Mesendoderm (in vitro differentiated cells): ENCODE measurements around the gene TTC34.
"Not testable (repeated sequence)": the region's sequence is repeated elsewhere in the genome, so short reads cannot be mapped to it uniquely, and the experiment has no call there.

Experiments
- DNase-seq: peaks from one replicate; pipeline ENCODE4 v3.0.0; 2013
- H2AK5ac ChIP-seq: 2 replicates; pipeline ENCODE4 v1.6.1; 2013; ENCODE audit warnings: low read length, inconsistent platforms
- H2BK120ac ChIP-seq: 2 replicates; pipeline ENCODE4 v1.6.1; 2013; ENCODE audit warnings: low read depth, mild to moderate bottlenecking, low read length, moderate library complexity, mixed read lengths
- H2BK15ac ChIP-seq: replicated peaks from 2 replicates; pipeline ENCODE4 v1.6.1; 2013; ENCODE audit warnings: low read depth, mild to moderate bottlenecking, moderate library complexity
- H2BK5ac ChIP-seq: 2 replicates; pipeline ENCODE4 v1.6.1; 2013; ENCODE audit warnings: low read length, inconsistent platforms
- H3K18ac ChIP-seq: 2 replicates; pipeline ENCODE4 v1.6.1; 2013; ENCODE audit warnings: mild to moderate bottlenecking, low read length, mixed read lengths
- H3K23ac ChIP-seq: one replicate; pipeline ENCODE4 v1.6.1; 2013; ENCODE audit warnings: low read length
- H3K27ac ChIP-seq: 2 replicates; pipeline ENCODE4 v1.5.1; 2013; ENCODE audit warnings: low read depth, mild to moderate bottlenecking, inconsistent platforms, low read length, moderate library complexity
- H3K27me3 ChIP-seq: 2 replicates; pipeline ENCODE4 v1.6.1; 2013; ENCODE audit warnings: low read length, control low read depth, mild to moderate bottlenecking, inconsistent platforms; ENCODE audit not compliant: insufficient read depth, poor library complexity
- H3K36me3 ChIP-seq: 2 replicates; pipeline ENCODE4 v1.6.1; 2013; ENCODE audit warnings: low read length, inconsistent platforms; ENCODE audit not compliant: control insufficient read depth, insufficient read depth
- H3K4ac ChIP-seq: one replicate; pipeline ENCODE4 v1.6.1; 2013; ENCODE audit warnings: low read depth, mild to moderate bottlenecking, low read length, moderate library complexity
- H3K4me1 ChIP-seq: 2 replicates; pipeline ENCODE4 v1.6.1; 2013; ENCODE audit warnings: low read depth, low read length, inconsistent platforms; ENCODE audit not compliant: control insufficient read depth
- H3K4me2 ChIP-seq: 2 replicates; pipeline ENCODE4 v1.6.1; 2013; ENCODE audit warnings: low read length
- H3K4me3 ChIP-seq: 2 replicates; pipeline ENCODE4 v1.5.1; 2013; ENCODE audit warnings: mild to moderate bottlenecking, low read length
- H3K56ac ChIP-seq: one replicate; pipeline ENCODE4 v1.6.1; 2013; ENCODE audit warnings: low read length
- H3K79me1 ChIP-seq: 2 replicates; pipeline ENCODE4 v1.6.1; 2013; ENCODE audit warnings: low read length, inconsistent platforms
- H3K79me2 ChIP-seq: 2 replicates; pipeline ENCODE4 v1.6.1; 2013; ENCODE audit warnings: mild to moderate bottlenecking, low read length; ENCODE audit not compliant: control insufficient read depth, insufficient read depth
- H3K9ac ChIP-seq: 2 replicates; pipeline ENCODE4 v1.6.1; 2013; ENCODE audit warnings: low read length, inconsistent platforms
- H4K5ac ChIP-seq: one replicate; pipeline ENCODE4 v1.6.1; 2013; ENCODE audit warnings: low read length
- H4K8ac ChIP-seq: one replicate; pipeline ENCODE4 v1.6.1; 2013; ENCODE audit warnings: low read depth, mild to moderate bottlenecking, control low read depth, low read length, moderate library complexity
- WGBS: extraction: QIAGEN DNeasy Blood & Tissue Kit; methylation state at CpG from one replicate; pipeline ENCODE4 v1.1.7; 2013; ENCODE audit warnings: low lambda C conversion rate, missing lambda C conversion rate; ENCODE audit not compliant: insufficient coverage; ENCODE audit errors: extremely low coverage; 5-methylcytosine and 5-hydroxymethylcytosine counted together

TTC34 gene

DNA sequence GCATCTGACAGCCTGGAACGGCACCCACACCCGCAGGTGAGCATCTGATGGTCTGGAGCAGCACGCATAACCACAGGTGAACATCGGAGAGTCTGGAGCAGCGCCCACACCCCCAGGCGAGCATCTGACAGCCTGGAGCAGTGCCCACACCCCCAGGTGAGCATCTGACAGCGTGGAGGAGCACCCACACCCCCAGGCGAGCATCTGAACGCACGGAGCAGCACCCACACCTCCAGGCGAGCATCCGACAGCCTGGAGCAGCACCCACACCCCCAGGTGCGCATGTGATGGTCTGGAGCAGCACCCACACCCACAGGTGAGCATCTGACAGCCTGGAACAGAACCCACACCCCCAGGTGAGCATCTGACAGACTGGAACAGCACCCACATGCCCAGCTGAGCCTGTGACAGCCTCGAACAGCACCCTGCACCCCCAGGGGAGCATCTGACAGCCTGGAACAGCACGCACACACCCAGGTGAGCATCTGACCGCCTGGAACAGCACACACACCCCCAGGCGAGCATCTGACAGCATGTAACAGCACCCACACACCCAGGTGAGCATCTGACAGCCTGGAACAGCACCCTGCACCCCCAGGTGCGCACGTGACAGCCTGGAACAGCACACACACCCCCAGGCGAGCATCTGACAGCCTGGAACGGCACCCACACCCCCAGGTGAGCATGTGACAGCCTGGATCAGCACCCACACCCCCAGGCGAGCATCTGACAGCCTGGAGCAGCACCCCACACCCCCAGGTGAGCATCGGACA lies 115.2 kb downstream of the TTC34 start:
- not testable (repeated sequence) for H3K56ac ChIP-seq, H4K5ac ChIP-seq, H2BK15ac ChIP-seq, H3K79me2 ChIP-seq, H3K18ac ChIP-seq, H3K4me3 ChIP-seq, H2BK5ac ChIP-seq, H2BK120ac ChIP-seq, H3K4me1 ChIP-seq, H3K27ac ChIP-seq, H3K4me2 ChIP-seq, H3K9ac ChIP-seq, DNase-seq, H4K8ac ChIP-seq, H3K79me1 ChIP-seq, H3K4ac ChIP-seq, H3K27me3 ChIP-seq, H2AK5ac ChIP-seq, H3K36me3 ChIP-seq, H3K23ac ChIP-seq
- WGBS, result no CpG with 5 or more reads among the region's 23 CpGs

DNA sequence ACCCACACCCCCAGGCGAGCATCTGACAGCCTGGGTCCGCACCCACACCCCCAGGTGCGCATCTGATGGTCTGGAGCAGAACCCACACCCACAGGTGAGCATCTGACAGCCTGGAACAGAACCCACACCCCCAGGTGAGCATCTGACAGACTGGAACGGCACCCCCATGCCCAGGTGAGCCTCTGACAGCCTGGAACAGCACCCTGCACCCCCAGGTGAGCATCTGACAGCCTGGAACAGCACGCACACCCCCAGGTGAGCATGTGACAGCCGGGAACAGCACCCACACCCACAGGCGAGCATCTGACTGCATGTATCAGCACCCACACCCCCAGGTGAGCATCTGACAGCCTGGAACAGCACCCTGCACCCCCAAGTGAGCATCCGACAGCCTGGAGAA lies 115.8 kb downstream of the TTC34 start:
- WGBS, result no CpG with 5 or more reads among the region's 8 CpGs
- H3K23ac ChIP-seq, H3K9ac ChIP-seq, DNase-seq, H3K79me1 ChIP-seq, H2AK5ac ChIP-seq, H4K8ac ChIP-seq, H4K5ac ChIP-seq, H3K18ac ChIP-seq, H3K36me3 ChIP-seq, H3K27ac ChIP-seq, H2BK5ac ChIP-seq, H3K27me3 ChIP-seq, H3K4me2 ChIP-seq, H3K79me2 ChIP-seq, H3K4me3 ChIP-seq, H3K4me1 ChIP-seq, H2BK15ac ChIP-seq, H2BK120ac ChIP-seq, H3K4ac ChIP-seq, H3K56ac ChIP-seq: not testable (repeated sequence)

DNA sequence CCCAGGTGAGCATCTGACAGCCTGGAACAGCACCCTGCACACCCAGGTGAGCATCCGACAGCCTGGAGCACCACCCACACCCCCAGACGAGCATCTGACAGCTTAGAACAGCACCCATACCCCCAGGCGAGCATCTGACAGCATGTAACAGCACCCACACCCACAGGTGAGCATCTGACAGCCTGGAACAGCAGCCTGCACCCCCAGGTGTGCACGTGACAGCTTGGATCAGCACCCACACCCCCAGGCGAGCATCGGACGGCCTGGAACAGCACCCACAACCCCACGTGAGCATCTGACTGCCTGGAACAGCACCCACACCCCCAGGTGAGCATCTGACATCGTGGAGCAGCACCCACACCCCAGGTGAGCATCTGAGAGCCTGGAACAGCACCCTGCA lies 116.6 kb downstream of the TTC34 start:
- H3K27ac ChIP-seq, H2AK5ac ChIP-seq: not testable (repeated sequence)

DNA sequence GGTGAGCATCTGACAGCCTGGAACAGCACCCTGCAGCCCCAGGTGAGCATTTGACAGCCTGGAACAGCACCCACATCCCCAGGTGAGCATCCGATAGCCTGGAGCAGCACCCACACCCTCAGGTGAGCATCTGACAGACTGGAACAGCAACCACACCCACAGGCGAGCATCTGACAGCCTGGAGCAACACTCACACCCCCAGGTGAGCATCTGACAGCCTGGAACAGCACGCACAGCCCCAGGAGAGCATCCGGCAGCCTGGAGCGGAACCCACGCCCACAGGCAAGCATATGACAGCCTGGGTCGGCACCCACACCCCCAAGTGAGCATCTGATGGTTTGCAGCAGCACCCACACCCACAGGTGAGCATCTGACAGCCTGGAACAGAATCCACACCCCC lies 117.5 kb downstream of the TTC34 start:
- not testable (repeated sequence) for H3K9ac ChIP-seq, H2BK15ac ChIP-seq, H3K27ac ChIP-seq, H2BK5ac ChIP-seq, H3K56ac ChIP-seq, H4K5ac ChIP-seq, DNase-seq, H2AK5ac ChIP-seq, H3K27me3 ChIP-seq, H3K18ac ChIP-seq, H4K8ac ChIP-seq, H3K36me3 ChIP-seq, H3K79me1 ChIP-seq, H3K4me1 ChIP-seq, H3K4me2 ChIP-seq, H3K4ac ChIP-seq, H3K23ac ChIP-seq, H3K79me2 ChIP-seq, H2BK120ac ChIP-seq
- no CpG with 5 or more reads among the region's 7 CpGs for WGBS
- peak overlapping the region; percentile 8 for H3K4me3 ChIP-seq

More for the DNA sequence above, 116.6 kb downstream of the TTC34 start:
- H4K5ac ChIP-seq, H3K18ac ChIP-seq, H3K79me1 ChIP-seq, H3K4me3 ChIP-seq, DNase-seq, H3K56ac ChIP-seq, H3K4ac ChIP-seq, H3K9ac ChIP-seq, H3K4me2 ChIP-seq, H3K36me3 ChIP-seq, H3K23ac ChIP-seq, H4K8ac ChIP-seq, H2BK15ac ChIP-seq, H2BK5ac ChIP-seq, H3K4me1 ChIP-seq, H2BK120ac ChIP-seq, H3K27me3 ChIP-seq, H3K79me2 ChIP-seq: not testable (repeated sequence)
- no CpG with 5 or more reads among the region's 9 CpGs for WGBS

DNA sequence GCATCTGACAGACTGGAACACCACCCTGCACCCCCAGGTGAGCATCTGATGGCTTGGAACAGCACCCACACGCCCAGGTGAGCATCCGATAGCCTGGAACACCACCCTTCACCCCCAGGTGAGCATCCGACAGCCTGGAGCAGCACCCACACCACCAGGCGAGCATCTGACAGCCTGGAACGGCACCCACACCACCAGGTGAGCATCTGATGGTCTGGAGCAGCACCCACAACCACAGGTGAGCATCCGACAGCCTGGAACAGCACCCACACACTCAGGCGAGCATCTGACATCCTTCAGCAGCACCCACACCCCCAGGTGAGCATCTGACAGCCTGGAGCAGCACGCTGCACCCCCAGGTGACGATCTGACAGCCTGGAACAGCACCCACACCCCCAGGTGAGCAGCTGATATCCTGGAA lies 118.2 kb downstream of the TTC34 start:
- not testable (repeated sequence) for H4K5ac ChIP-seq, H3K79me1 ChIP-seq, H2BK120ac ChIP-seq, H3K36me3 ChIP-seq, H3K9ac ChIP-seq, H2AK5ac ChIP-seq, H3K27ac ChIP-seq, H3K23ac ChIP-seq, DNase-seq, H4K8ac ChIP-seq, H3K4ac ChIP-seq, H3K4me3 ChIP-seq, H2BK15ac ChIP-seq, H3K56ac ChIP-seq, H3K4me2 ChIP-seq, H3K4me1 ChIP-seq, H3K79me2 ChIP-seq, H2BK5ac ChIP-seq, H3K18ac ChIP-seq, H3K27me3 ChIP-seq
- no CpG with 5 or more reads among the region's 9 CpGs for WGBS

DNA sequence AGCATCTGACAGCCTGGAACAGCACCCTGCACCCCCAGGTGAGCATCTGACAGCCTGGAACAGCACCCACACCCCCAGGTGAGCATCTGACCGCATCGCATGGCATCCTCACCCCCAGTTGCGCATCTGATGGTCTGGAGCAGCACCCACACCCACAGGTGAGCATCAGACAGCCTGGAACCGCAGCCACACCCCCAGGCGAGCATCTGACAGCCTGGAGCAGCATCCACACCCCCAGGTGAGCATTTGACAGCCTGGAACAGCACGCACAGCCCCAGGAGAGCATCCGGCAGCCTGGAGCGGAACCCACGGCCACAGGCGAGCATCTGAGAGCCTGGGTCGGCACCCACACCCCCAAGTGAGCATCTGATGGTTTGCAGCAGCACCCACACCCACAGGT lies 118.6 kb downstream of the TTC34 start:
- not testable (repeated sequence) for H3K56ac ChIP-seq, H2BK120ac ChIP-seq

More for the DNA sequence above, 118.6 kb downstream of the TTC34 start:
- not testable (repeated sequence) for H3K4me3 ChIP-seq, H3K36me3 ChIP-seq, H3K79me2 ChIP-seq, H3K9ac ChIP-seq, H4K8ac ChIP-seq, H4K5ac ChIP-seq, H3K4me2 ChIP-seq, H3K79me1 ChIP-seq, H2BK5ac ChIP-seq, H3K4ac ChIP-seq, DNase-seq, H3K27me3 ChIP-seq, H3K23ac ChIP-seq, H3K27ac ChIP-seq, H2BK15ac ChIP-seq, H3K4me1 ChIP-seq, H2AK5ac ChIP-seq, H3K18ac ChIP-seq
- no CpG with 5 or more reads among the region's 11 CpGs for WGBS
